ENCODE data around the gene SPDL1. TPM values are rescaled to one million over a fixed set of nuclear protein-coding genes. Genes with fewer than 3 reads are reported as not detected.

The SPDL1 gene
- total and polyA plus RNA-seq, 2 of the 4 experiments (the other 2 are of a cell fraction): 18.8 to 29.4 TPM

GRCh38 chr5:169547508-169547907 lies 36.1 kb upstream of the SPDL1 start:
- BruUV-seq (replicated peaks): no TSS peak
- H4K20me1 ChIP-seq (ENCODE audit: insufficient read depth, low read length): no peaks in the 10 kb centered on the region
- ChIA-PET CTCF (interaction anchor here (0.6 kb wide), 1 partner anchor 1002 kb away, joined by 3 read pairs; no protein-coding TSS in a partner anchor), POLR2A (ENCODE audit: unreplicated experiment) (no interaction called here)
- no peak overlapping the region for H3K4me3 ChIP-seq (ENCODE audit: insufficient read depth, low read depth, low read length)
- dilution Hi-C loops (cut with HindIII; ENCODE audit: low sequenced_read_pairs, unreplicated experiment) (no loop called here), in situ Hi-C loops (cut with MboI; ENCODE audit: low sequenced_read_pairs) (no loop called here), intact Hi-C loops (cut with micrococcal nuclease) (no loop called here)
- ATAC-seq (ENCODE audit: low read depth) (no peak), DNase-seq (peak; percentile 7)
- no peak overlapping the region for H2BK5ac ChIP-seq (ENCODE audit: low read depth, low read length, poor library complexity, severe bottlenecking)
- no peak overlapping the region for H2BK15ac ChIP-seq (ENCODE audit: low read depth, low read length)
- no peak overlapping the region for H4K8ac ChIP-seq (ENCODE audit: low read depth in 2 of 2, low read length in 2 of 2)
- no peak overlapping the region for H3K18ac ChIP-seq (ENCODE audit: low read depth, low read length)
- no peaks in the 10 kb centered on the region for H3K4me1 ChIP-seq (ENCODE audit: control insufficient read depth, insufficient read depth, low read length)
- 20% methylated on average over 1 of the region's 3 CpGs; no CpG with 5 or more reads in 1 of the 2 experiments for WGBS, 2 experiments (ENCODE audit: extremely low coverage in 2 of 2, insufficient read length in 1 of 2)
- H3K4ac ChIP-seq (ENCODE audit: low read depth, low read length): no peak overlapping the region
- H2AK9ac ChIP-seq (replicated peaks; ENCODE audit: low read depth, low read length, poor library complexity): no peak overlapping the region
- H2BK20ac ChIP-seq (ENCODE audit: low read depth, low read length): no peak overlapping the region
- H3K79me1 ChIP-seq (ENCODE audit: low read depth in 1 of 2, low read length in 2 of 2): no peaks in the 10 kb centered on the region
- no peak overlapping the region for H3K14ac ChIP-seq (replicated peaks; ENCODE audit: low read depth, low read length)
- no peaks in the 10 kb centered on the region for H3K9me3 ChIP-seq (ENCODE audit: control insufficient read depth, insufficient read depth, low read length)
- no peak overlapping the region for H3K4me2 ChIP-seq (ENCODE audit: low read depth, low read length)
- H2BK120ac ChIP-seq (ENCODE audit: low read depth, low read length): no peak overlapping the region
- no peaks in the 10 kb centered on the region for H3K9me1 ChIP-seq (ENCODE audit: insufficient read depth, low read length)
- no peak overlapping the region for H4K5ac ChIP-seq (ENCODE audit: low read depth, low read length)
- H3K27me3 ChIP-seq (ENCODE audit: control insufficient read depth, insufficient read depth, low read length): no peaks in the 10 kb centered on the region; the same call in 1 of the 2 replicates
- no peak overlapping the region for H3K27ac ChIP-seq (ENCODE audit: insufficient read depth, low read length)
- H3K23ac ChIP-seq (ENCODE audit: low read depth, low read length): no peak overlapping the region
- no peak overlapping the region for H2AFZ ChIP-seq (replicated peaks; ENCODE audit: low read length, poor library complexity)
- no peak overlapping the region for H3K56ac ChIP-seq (ENCODE audit: extremely low read depth, insufficient read depth, low read length)
- H3K36me3 ChIP-seq (ENCODE audit: control insufficient read depth, insufficient read depth, low read length): no peaks in the 10 kb centered on the region
- TF ChIP-seq USF2 (IDR thresholded peaks at IDR 0.05; ENCODE audit: low read depth, low read length) (peak; percentile 36; the same call in 1 of the 2 replicates), RFX5 (IDR thresholded peaks at IDR 0.05; ENCODE audit: low read depth, low read length) (no peak)
- no peak overlapping the region for H2AK5ac ChIP-seq (ENCODE audit: low read depth, low read length)
- no peak overlapping the region for H4K91ac ChIP-seq (ENCODE audit: insufficient read depth, low read depth, low read length)
- H3K9ac ChIP-seq (ENCODE audit: low read depth, low read length): no peak overlapping the region

Measured in IMR-90 (cell line).